Stimulated activated CD8-positive, alpha-beta memory T cell treated with anti-CD3 and anti-CD28 coated beads, Interleukin-12 subunit alpha, Interleukin-12 subunit beta, amount 100 ng/mL, for 24 hours (primary cell): ENCODE measurements around the gene DMPK.
"Not testable (repeated sequence)": the region's sequence is repeated elsewhere in the genome, so short reads cannot be mapped to it uniquely, and the experiment has no call there.

ENCODE experiments used
- DNase-seq: peaks from one replicate; pipeline ENCODE4 v3.0.0-alpha.2; 2020; ENCODE audit errors: extremely low read depth

Gene DMPK

GRCh38 chr19:45745606-45746005 lies 36.7 kb downstream of the DMPK start:
- no peak for DNase-seq

- DNase-seq, result no peak
Measured at GRCh38 chr19:45742969-45743368, 39.3 kb downstream of the DMPK start.

DNA sequence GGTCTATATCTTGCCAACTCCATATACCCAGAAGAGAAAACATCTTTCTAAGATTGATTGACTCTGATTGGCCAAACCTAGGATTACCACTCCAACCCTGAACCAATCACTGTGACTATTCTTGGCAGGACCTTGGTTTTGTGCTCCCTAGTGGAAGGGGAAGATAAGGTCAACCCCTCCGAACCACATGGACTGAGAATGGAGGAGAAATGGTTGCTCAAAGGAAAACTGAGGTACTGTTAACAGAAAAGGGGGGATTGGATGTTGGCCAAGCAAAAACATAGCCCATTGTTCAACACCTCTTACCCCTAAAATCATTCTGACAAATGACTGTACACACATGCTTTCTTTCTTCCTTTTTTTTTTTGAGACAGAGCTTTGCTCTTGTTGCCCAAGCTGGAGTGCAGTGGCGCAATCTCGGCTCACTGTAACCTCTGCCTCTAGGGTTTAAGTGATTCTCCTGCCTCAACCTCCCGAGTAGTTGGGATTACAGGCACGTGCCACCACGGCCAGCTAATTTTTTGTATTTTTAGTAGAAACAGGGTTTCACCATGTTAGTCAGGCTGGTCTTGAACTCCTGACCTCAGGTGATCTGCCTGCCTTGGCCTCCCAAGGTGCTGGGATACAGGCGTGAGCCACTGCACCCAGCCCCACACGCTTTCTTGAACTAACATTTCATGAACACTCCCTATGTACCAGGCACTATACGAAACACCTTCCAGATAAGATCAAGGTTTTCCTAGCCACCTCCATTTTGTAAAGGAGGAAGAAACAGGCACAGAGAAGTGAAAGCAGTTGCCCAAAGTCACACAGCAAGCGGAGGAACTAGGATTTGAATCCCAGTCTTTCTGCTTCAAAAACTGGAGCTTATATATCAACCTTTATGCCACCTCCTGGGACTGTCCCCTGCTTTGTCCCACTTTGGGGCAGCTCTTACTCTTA lies 42.5 kb downstream of the DMPK start:
- no peak for DNase-seq

GRCh38 chr19:45733160-45733810 lies 49.0 kb downstream of the DMPK start, which contains the start of gene MEIOSIN:
TSS of gene MEIOSIN (plus strand) at chr19:45733439. CDS start at chr19:45735377, 1,938 bp downstream.
- no peak for DNase-seq

- DNase-seq, result peak; percentile 77
Measured at GRCh38 chr19:45730368-45731288, 51.7 kb downstream of the DMPK start, which contains the start of gene FBXO46. TSS of gene FBXO46 (minus strand) at chr19:45730896. CDS start at chr19:45713495, 17,401 bp downstream.

DNA sequence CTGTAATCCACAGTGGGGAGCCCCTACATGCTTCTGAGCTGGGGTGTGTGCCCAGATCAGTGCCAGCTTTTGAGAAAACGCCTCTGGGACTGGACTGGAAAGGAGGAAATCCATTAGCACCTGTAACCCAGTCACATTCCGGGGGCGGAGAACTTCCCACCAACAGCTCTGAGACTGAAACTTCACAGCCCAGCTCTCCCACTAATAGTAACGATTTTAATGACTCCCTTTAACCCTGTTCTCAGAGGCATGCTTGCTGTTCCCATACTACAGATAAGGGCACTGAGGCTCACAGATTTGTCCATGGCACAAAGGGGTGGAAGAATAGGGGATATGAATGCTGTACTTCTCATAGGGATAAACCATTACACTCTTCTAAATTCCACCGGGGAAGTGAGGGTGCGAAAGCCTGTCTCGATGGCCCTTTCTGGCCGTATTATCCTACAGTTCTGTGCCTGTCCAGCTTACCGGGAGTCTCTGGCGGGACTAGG lies 52.4 kb downstream of the DMPK start:
- DNase-seq, result no peak

GRCh38 chr19:45728683-45729082 lies 53.6 kb downstream of the DMPK start:
- not testable (repeated sequence) for DNase-seq

DNA sequence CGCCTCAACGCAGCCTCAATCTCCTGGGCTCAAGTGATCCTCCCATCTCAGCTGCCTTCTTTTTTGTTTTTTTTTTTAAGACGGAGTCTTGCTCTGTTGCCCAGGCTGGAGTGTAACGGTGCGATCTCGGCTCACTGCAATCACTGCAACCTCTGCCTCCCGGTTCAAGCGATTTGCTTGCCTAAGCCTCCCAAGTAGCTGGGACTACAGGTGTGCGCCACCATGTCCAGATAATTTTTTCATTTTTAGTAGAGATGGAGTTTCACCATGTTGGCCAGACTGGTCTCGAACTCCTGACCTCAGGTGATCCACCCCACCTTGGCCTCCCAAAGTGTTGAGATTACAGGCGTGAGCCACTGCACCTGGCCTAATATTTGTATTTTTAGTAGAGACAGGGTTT lies 62.2 kb downstream of the DMPK start:
- DNase-seq, result not testable (repeated sequence)
